T47D (cell line): ENCODE data around the gene PDAP1.

Source experiments
- DNase-seq, 2 experiments: peaks; one replicate each; pipeline versions ENCODE4 v3.0.0 to v3.0.0-alpha.2; 2011 to 2012; ENCODE audit warnings: low read depth in 1 of 2, low spot score in 1 of 2
- JUND ChIP-seq: IDR thresholded peaks from 2 replicates; pipeline ENCODE4 v1.6.1; 2012; ENCODE audit warnings: low read depth
- in situ Hi-C: cut with HindIII; loops from 2 replicates; pipeline ENCODE4 v1.10.0; 2016; ENCODE audit warnings: low sequenced_read_pairs, low pct_unique_long_range_greater_than_20kb

The PDAP1 gene

DNA sequence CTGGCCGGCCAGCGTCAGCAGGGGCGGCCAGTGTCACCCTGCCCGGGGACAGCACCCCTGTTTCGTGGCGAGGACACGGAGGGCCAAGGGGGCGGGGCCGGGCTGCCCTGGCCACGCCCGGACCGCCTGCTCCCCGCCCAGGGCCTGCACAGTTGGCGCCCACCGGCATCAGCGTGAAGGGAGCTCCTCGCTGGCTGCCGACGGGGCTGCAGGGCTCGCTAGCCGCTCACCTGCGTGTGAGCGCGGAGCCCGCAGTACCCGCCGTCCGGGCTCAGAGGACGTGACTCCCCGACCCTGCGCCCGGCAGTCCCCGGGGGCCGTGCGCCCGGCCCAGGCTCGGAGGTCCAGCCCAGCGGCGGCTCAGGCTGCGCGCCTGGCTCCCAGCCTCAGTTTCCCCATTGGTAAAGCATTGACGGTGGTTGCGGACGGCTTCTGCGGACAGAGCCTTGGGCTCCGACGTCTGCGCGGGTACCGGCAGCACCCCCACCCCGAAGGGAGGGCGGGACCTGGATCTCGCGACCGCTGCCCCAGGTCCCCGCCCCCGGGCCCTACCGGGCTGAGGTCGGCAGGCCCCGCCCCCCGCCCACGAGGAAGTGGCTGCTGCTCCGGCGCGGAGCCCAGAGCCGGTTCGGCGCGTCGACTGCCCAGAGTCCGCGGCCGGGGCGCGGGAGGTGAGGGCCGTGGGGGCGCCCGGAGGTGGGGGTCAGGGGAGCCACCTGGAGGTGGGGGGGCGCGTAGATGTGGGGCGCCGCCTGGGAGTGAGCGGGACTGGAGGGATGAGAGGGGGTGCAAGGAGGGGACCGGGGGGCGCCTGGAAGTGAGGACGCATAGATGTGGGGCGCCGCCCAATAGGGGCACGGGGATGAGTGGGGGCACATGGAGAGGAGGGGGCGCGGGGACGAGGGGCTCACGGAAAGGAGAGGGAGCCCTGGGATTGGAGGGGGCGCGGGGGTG lies 34.0 kb downstream of the PDAP1 start, which contains the start of gene ARPC1B:
Gene ARPC1B, plus strand, starts transcription at position 620 of the 954 bp plus-strand sequence. CDS start 10,985 bp downstream, outside the sequence.
- TF ChIP-seq JUND, result no peak
- peak; percentile 78 to 83 for DNase-seq
- in situ Hi-C loops, result no loop called here

DNA sequence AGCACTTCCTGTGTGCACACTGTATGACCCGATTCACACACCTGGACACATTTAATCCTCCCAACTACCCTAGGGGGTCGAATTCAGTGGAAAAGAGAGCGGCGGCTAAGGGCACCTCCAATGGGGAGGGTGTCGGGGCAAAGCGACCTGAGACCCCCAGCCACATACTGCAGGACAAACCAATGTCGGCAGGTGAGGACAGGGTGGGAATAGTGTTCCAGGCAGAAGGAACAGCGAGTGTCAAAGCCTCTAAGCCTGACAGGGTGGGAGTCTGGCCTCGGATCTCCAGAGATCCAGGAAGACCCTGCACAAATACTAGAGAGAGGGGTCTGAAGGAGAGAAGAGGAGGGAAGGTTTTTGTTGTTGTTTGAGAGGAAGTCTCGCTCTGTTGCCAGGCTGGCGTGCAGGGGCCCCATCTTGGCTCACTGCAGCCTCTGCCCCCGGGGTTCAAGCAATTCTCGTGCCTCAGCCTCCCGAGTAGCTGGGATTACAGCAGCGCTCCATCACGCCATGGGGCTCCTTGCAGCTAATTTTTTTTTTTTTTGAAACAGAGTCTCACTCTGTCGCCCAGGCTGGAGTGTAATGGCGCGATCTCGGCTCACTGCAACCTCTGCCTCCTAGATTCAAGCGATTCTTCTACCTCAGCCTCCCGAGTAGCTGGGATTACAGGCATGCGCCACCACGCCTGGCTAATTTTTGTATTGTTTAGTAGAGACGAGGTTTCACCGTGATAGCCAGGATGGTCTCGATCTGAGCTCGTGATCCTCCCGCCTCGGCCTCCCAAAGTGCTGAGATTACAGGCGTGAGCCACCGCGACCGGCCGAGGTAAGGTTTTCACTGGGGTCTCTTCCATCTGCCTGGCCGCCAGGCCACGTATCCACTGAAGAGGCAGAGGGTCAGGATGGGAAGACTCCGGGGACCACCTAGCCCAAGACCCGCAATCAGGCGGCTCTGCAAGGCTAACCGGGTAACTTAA lies 35.0 kb downstream of the PDAP1 start:
- no peak for TF ChIP-seq JUND
- DNase-seq, result no peak
- in situ Hi-C loops, result no loop called here

DNA sequence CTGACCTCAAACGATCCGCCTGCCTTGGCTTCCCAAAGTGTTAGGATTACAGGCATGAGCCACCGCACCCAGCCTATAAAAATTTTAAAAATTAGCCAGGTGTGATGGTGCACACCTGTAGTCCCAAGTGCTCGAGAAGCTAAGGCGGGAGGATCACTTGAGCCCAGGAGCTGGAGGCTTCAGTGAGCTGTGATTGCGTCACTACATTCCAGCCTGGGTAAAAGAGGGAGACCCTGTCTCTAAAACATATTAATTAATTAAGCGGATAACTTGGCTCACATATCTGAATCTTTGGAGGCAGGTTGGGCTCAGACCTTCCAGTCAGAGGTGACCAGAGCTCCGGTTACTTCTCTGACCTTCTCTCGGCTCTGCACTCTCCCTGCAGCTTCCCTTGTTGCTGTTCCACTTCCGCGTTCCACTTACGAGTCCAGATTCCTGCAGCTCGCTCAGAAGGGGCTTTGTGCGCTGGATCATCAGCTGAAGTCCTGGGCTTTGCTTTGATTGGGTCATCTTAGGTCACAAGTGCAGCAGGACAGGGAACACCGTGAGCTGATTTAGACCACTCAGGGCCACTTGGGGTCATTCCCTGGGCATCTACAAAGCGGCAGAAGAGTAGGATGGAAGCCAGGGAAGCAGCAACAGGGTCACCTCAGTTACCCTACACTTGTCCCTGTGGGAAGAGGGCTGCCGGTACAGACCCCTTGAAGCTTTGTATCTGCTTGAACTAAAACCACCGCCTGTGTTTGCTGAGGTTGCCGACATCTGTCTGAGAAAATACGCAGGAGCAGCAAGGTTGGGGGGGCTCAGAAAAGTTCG lies 35.9 kb downstream of the PDAP1 start:
- no peak for TF ChIP-seq JUND
- peak in 1 of 2 experiments; percentile 56 for DNase-seq
- in situ Hi-C loops, result no loop called here

DNA sequence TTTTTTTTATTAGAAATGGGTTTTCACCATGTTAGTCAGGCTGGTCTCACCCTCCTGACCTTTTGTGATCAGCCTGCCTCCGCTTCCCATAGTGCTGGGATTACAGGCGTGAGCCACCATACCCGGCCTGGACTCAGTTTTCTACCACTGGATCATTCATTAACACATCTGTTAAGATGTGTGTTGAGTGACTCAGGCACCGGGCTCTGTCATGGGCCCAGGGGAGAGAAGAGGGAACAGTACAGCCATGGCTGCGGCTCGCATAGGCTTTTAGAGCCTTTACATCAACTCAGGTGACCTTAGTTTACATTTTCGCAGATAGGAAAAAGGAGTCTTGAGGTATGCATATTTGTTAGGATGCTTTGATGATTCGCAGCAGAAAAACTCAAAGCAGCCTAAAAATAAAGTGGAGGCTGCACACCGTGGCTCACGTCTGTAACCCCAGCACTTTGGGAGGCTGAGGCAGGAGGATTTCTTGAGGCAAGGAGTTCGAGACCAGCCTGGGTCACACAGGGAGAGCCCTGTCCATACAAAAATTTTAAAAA lies 36.9 kb downstream of the PDAP1 start:
- no peak for TF ChIP-seq JUND

DNA sequence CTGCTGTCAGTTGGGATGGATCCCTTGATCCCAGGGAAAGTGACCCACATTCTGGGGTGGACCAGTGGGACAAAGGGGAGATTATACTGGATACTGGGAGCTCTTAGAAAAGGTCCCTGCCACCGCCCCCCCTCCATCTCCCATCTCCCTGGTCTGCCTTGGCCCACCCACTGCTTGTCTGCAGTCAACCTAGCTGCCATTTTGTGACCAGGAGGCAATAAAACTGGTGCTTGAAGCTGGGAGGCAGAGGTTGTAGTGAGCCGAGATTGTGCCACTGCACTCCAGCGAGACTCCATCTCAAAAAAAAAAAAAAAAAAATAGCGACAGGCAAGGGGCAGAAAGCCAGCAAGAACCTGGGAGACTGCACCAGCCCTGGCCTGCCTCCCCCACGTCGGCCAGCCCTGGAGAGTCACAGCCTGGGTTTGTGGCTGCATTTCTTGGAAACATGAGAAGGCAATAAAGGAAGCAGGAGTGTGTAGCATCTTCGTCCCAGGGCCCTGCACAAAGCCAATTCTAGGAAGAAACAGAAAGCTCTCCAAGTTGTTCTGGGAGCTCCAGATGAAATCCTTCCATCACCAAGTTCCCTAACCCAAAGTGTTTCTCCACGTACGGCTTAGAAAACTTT lies 38.5 kb downstream of the PDAP1 start:
- TF ChIP-seq JUND, result no peak
- DNase-seq, result no peak
- in situ Hi-C loops, result no loop called here

More for the DNA sequence above, 36.9 kb downstream of the PDAP1 start:
- DNase-seq, result no peak
- in situ Hi-C loops, result no loop called here

DNA sequence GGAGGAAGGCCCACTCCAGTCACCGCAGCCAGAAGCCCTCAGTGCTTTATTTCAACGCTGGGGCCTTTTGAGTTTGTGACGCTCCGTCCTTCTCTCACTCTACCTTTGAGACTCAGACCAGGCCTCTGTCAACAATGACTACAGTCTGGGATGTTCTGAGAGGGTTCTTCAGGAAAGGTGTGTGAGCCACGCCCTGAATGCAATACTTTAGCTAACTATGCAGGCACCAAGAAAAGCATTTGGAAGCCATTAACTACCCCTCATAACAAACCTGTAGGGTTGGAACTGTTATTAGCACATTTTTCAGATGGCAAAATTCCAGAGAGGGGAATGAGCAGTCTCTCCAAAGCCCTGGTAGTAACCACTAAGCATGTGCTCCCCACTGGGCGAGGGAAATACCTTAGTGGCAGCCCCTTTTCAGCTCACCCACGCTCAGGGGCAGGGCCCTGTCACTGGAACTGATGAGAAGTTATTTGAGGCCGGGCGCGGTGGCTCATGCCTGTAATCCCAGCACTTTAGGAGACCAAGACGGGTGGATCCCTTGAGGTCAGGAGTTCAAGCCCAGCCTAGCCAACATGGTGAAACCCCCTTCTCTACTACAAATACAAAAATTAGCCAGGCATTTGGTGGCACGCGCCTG lies 39.5 kb downstream of the PDAP1 start:
- in situ Hi-C loops, result no loop called here
- no peak for TF ChIP-seq JUND
- DNase-seq, result no peak

DNA sequence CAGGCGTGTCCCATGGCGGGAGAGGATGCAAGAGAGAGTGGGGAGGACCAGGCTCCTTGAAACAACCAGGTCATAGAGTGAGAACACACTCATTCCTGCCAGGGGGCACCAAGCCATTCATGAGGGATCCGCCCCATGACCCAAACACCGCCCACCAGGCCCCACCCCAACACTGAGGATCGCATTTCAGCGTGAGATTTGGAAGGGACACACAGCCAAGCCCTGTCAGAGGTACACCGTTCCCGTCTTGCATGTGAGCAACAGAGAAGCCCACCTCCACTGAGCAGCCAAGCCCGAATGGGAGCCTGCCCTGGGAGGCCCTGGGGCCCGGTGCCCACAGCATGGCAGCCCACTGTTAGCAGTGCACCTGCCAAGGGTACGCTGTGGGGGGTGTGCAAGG lies 41.8 kb downstream of the PDAP1 start:
- no peak for DNase-seq
- TF ChIP-seq JUND, result no peak
- in situ Hi-C loops, result no loop called here

DNA sequence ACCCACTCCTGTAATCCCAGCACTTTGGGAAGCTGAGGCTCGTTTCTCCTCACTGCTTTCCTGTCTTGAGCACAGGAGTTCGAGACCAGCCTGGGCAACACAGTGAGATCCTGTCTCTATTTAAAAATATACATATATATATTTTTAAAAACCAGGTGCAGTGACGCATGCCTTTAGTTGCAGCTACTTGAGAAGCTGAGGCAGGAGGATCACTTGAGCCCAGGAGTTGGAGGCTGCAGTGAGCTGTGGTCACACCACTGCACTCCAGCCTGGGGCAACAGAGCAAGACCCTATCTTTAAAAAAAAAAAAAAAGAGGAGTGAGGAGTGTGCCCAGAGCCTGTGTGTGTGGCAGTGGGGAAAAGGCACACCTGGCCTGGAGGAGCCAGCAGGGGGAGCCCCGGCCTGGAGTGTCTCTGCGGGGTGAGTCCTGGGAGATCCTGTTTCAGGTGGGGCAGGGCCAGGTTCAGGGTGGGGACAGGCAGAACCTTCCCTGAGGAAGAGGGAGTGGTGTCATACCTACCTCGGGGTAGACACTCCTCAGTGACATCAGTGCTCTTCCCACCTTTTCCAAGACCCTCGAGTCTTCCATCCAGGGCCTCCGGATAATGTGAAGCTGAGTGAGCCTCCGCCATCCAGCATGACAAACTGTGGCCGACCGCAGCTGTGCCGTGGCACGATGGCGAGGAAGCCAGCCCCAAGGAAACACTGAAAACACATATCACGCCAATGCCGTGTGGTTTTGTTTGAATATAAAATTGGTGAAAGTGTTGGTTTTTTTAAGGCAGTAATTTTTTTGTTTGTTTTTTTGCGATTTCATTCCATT lies 42.9 kb downstream of the PDAP1 start:
- no peak for TF ChIP-seq JUND
- DNase-seq, result peak; percentile 59 to 60
- in situ Hi-C loops, result no loop called here

DNA sequence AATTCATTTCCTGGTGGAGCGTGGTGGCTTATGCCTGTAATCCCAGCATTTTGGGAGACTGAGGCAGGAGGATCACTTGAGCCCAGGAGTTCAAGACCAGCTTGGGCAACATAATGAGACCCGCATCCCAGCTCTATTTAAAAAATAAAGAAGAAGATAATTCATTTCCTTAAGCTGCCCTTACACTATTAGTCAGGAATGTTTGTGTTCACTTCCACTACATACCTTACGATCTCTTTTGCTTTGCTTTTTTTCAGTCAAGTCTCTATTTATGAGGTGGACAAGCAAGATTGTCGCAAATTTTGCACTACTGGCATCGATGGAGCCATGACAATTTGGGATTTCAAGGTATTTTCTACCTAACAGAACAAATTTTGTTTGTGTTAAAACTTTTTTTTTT lies 45.1 kb downstream of the PDAP1 start:
- in situ Hi-C loops, result no loop called here
- TF ChIP-seq JUND, result no peak

DNA sequence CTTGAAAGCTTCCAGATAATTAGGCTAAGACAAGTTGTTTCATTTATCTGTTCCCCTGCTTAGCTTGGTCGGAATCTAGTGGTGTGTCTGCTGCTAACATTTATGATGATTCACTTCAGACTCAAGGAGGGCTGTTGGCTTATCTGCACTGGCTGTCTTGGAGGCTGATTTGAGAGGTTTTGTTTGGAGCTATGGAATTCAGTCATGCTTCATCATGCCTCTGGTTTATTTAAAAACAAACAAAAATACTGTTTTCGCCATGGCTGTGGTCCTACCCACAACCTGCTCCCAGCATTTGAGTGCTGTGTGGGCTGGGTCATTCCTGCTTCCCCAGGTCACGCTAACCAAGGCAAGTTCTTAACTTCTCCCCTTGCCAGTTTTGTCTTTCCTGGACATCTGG lies 45.6 kb downstream of the PDAP1 start:
- in situ Hi-C loops, result no loop called here
- TF ChIP-seq JUND, result no peak
- no peak for DNase-seq

More for the DNA sequence above, 45.1 kb downstream of the PDAP1 start:
- DNase-seq, result no peak
